AG10803 (cell line): ENCODE results near the gene DOCK4.

Experiments used
- DNase-seq: peaks from one replicate; pipeline ENCODE4 v3.0.0; 2010; ENCODE audit warnings: low read depth
- H3K4me3 ChIP-seq: 2 replicates; pipeline ENCODE4 v1.5.1; 2011; ENCODE audit warnings: mild to moderate bottlenecking, low read length, control low read depth
- TF ChIP-seq, protein P1 (sequence below): conservative IDR thresholded peaks from 2 replicates; pipeline ENCODE4 v1.5.1; 2011; ENCODE audit warnings: mild to moderate bottlenecking, low read length, control low read depth, inconsistent platforms

The DOCK4 gene

DNA sequence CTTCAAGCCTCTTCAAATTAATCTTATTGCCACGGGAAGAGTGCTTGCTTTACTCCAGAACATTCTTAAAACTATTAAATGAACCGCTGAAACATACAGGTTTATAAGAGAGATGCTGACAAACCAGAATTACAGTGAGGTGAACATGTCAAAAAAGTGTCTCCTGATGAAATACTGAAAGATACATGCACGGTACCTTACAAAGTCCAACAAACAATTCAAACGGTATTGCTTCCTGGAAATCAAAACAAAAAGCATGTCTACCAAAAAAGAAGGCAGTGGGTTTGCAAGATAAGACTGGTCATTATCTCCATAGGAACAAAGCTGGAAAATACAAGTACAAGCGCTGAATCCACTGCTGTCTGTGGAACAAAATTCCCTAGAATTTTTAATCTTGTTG, 174.5 kb downstream of the DOCK4 start:
- H3K4me3 ChIP-seq = no peak overlapping the region
- no peak for DNase-seq
- TF ChIP-seq, protein P1, sequence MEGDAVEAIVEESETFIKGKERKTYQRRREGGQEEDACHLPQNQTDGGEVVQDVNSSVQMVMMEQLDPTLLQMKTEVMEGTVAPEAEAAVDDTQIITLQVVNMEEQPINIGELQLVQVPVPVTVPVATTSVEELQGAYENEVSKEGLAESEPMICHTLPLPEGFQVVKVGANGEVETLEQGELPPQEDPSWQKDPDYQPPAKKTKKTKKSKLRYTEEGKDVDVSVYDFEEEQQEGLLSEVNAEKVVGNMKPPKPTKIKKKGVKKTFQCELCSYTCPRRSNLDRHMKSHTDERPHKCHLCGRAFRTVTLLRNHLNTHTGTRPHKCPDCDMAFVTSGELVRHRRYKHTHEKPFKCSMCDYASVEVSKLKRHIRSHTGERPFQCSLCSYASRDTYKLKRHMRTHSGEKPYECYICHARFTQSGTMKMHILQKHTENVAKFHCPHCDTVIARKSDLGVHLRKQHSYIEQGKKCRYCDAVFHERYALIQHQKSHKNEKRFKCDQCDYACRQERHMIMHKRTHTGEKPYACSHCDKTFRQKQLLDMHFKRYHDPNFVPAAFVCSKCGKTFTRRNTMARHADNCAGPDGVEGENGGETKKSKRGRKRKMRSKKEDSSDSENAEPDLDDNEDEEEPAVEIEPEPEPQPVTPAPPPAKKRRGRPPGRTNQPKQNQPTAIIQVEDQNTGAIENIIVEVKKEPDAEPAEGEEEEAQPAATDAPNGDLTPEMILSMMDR = no peak

DNA sequence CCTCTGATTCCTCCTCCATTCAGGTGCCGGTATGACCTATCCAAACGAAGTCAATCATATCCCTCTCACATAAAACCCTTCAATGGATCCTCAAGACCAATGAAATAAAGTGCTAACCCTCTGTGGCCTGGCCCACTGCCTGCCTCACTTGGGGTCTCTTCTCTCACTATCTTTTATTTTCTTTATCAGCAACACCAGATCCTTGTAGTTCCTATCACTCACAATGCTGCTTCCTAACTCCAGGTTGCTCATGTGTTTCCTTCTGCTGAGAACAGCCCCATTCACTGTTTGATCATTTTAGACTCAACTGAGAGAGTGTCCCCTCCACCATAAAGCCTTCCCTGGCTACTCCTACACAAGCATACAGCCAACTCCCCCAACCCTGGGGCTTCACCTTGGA, 180.6 kb downstream of the DOCK4 start:
- TF ChIP-seq, protein P1 = no peak
- DNase-seq = no peak
- H3K4me3 ChIP-seq = no peak overlapping the region

DNA sequence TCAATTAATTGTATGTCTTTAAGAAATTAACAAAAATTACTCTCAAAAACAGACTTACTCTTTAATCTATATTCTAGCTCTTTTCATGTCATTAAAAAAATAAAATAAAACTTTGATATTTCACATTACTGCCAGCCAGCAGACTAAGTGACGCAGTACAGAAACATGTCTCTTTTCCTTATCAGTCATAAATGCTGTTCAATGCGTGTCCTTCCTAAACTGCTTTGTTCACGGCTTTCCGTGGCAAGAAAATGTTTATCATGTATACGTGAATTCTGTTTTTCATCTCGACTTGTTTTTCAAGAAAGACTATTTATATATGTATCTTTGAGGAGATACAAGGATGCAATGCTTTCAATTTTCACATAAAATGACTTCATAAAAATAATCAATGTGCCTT, 182.4 kb downstream of the DOCK4 start:
- TF ChIP-seq, protein P1 = no peak
- no peak overlapping the region for H3K4me3 ChIP-seq
- DNase-seq = no peak

DNA sequence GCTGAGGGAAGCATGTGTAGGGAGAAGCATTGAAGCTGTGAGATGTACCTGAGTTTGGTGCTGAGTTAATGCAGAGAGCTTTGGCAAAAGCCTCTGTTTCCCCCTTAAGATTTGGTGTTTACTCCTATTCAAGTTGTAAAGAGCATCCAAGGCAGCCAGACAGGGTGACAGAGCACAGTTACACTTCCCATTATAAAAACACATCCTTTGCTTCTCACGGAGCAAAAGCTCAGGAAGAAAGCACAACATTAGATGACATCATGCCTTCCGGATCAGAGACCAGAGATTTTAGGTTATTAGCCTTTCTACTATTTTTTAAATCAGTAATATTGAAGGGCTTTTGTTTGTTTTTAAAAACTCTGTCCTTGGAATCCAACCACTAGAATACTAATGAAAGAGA, 182.9 kb downstream of the DOCK4 start:
- TF ChIP-seq, protein P1 = no peak
- no peak overlapping the region for H3K4me3 ChIP-seq
- DNase-seq = no peak

DNA sequence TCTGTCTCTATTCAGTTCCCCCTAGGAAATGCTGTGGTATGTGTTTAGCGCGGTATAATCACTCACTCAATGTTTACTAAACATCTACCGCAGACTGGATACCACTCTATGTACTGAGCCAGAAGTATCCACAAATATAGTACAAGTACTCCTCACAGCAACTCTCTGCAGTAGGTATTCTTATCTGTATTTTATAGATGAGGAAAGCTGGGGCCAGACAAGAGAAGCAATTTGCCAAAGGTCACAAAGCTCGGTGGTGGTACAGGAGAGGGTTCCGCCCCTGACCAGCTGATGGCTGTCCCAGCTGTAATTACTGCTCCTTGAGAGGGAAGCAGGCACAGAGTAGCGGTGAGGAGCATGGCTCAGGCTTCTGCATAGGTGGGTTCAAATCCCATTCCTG, 184.1 kb downstream of the DOCK4 start:
- DNase-seq = no peak
- TF ChIP-seq, protein P1 = no peak
- no peak overlapping the region for H3K4me3 ChIP-seq

DNA sequence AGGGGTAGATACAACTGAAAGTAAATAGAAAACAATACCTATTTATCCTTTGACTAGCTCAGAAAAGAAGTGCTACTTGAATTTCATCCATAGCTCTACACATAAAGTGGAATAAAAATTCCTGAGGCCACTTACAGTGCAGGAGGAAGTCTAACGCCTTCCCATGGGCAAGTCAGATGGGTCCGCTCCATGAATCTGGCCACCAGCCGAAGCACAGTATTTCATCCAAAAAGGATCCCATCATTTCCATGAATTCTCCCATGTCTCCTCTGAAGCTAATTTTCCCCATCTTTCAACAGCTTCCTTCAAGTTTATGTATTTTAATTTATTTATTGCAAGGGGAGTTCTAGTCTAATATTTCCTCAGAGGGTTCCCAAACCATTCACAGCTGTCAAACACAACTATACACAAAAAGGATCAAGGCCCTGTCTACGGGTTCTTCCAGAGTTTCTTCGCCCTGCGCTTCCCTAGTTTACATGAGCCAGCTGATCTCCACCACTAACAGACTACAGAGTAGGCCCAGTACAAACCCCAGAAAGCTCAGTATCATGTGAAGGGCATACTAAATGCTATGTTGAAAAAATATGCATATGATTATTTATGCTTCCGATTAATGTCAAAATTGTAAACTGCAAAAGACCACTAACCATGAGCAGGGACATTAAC, 184.7 kb downstream of the DOCK4 start:
- TF ChIP-seq, protein P1 = no peak

DNA sequence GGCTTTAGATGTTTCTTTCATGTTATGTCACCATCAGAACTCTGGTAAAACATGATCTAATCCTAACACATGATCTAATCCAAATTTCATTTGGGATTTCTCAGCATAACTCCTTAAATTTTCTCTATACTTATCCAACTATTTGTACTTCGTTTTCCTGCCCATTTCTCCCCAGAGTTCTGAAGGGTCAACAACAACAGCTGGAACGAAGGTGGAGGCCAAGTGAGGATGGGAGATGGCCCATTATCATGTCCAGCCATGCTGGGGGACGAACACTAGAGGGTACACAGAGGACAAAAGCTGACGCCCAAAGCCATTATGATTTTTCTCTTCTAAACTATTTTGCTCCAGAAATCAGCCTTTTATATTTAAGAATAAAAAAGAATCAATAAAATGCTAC, 185.4 kb downstream of the DOCK4 start:
- no peak for DNase-seq
- TF ChIP-seq, protein P1 = no peak
- no peak overlapping the region for H3K4me3 ChIP-seq

More for the DNA sequence above, 184.7 kb downstream of the DOCK4 start:
- DNase-seq = no peak
- no peak overlapping the region for H3K4me3 ChIP-seq
